ENCODE results near the gene C2orf76. TPM values are rescaled to one million over a fixed set of nuclear protein-coding genes. Genes with fewer than 3 reads are reported as not detected.

Gene C2orf76
- total and polyA plus RNA-seq, 2 experiments from 2014 or later: 3.0 to 26.2 TPM

GRCh38 chr2:119338826-119339561 is 27.6 kb downstream of the C2orf76 start:
- 89 to 90% methylated on average over 6 of the region's 6 CpGs for WGBS, 2 experiments (ENCODE audit: low coverage in 1 of 2, low lambda C conversion rate in 2 of 2, missing lambda C conversion rate in 2 of 2)
- in situ Hi-C loops (cut with MboI): no loop called here

GRCh38 chr2:119338272-119338671 is 28.4 kb downstream of the C2orf76 start:
- 94 to 95% methylated on average over 2 of the region's 2 CpGs for WGBS, 2 experiments (ENCODE audit: low coverage in 1 of 2, low lambda C conversion rate in 2 of 2, missing lambda C conversion rate in 2 of 2)
- Histone ChIP-seq H3K4me1 (ENCODE audit: insufficient read depth) (no peaks in the 10 kb centered on the region), H3K9me2 (ENCODE audit: insufficient read depth) (no peaks in the 10 kb centered on the region), H3K4me2 (ENCODE audit: unreplicated experiment) (no peak overlapping the region), H3K79me2 (ENCODE audit: insufficient read depth) (no peaks in the 10 kb centered on the region), H3K9me3 (ENCODE audit: low read depth) (no peaks in the 10 kb centered on the region), H3K27ac (no peak overlapping the region), H3K4me3 (no peak overlapping the region), H4K20me1 (ENCODE audit: insufficient read depth) (no peaks in the 10 kb centered on the region), H3K27me3 (replicated peaks; ENCODE audit: insufficient read depth) (no peaks in the 10 kb centered on the region), H2AFZ (no peak overlapping the region), H3F3A (ENCODE audit: insufficient read depth) (no peaks in the 10 kb centered on the region), H3K36me3 (ENCODE audit: low read depth) (no peaks in the 10 kb centered on the region), H3K9ac (no peak overlapping the region)
- in situ Hi-C loops (cut with MboI): no loop called here
- DNase-seq: no peak
- TF ChIP-seq EZH2phosphoT487 (IDR thresholded peaks at IDR 0.05; ENCODE audit: insufficient read depth, low read depth): no peak
- no peak for TF ChIP-seq EZH2 (IDR thresholded peaks at IDR 0.05; ENCODE audit: insufficient read depth, poor library complexity, severe bottlenecking)

More at GRCh38 chr2:119338826-119339561, 27.6 kb downstream of the C2orf76 start:
- TF ChIP-seq EZH2phosphoT487 (IDR thresholded peaks at IDR 0.05; ENCODE audit: insufficient read depth, low read depth) (no peak), EZH2 (IDR thresholded peaks at IDR 0.05; ENCODE audit: insufficient read depth, poor library complexity, severe bottlenecking) (no peak)
- no peaks in the 10 kb centered on the region for H3F3A ChIP-seq (ENCODE audit: insufficient read depth)
- no peaks in the 10 kb centered on the region for H3K9me3 ChIP-seq (ENCODE audit: low read depth)
- H3K4me2 ChIP-seq (ENCODE audit: unreplicated experiment): no peak overlapping the region
- no peaks in the 10 kb centered on the region for H3K4me1 ChIP-seq (ENCODE audit: insufficient read depth)
- H3K4me3 ChIP-seq: no peak overlapping the region
- H3K36me3 ChIP-seq (ENCODE audit: low read depth): no peaks in the 10 kb centered on the region
- no peak overlapping the region for H2AFZ ChIP-seq
- H3K9ac ChIP-seq: no peak overlapping the region
- no peaks in the 10 kb centered on the region for H3K9me2 ChIP-seq (ENCODE audit: insufficient read depth)
- H3K27me3 ChIP-seq (replicated peaks; ENCODE audit: insufficient read depth): no peaks in the 10 kb centered on the region
- no peak overlapping the region for H3K27ac ChIP-seq
- no peak for DNase-seq
- no peaks in the 10 kb centered on the region for H4K20me1 ChIP-seq (ENCODE audit: insufficient read depth)
- no peaks in the 10 kb centered on the region for H3K79me2 ChIP-seq (ENCODE audit: insufficient read depth)

- Histone ChIP-seq H3K4me3 (no peak overlapping the region), H3F3A (ENCODE audit: insufficient read depth) (no peaks in the 10 kb centered on the region), H3K9me2 (ENCODE audit: insufficient read depth) (no peaks in the 10 kb centered on the region), H3K9ac (no peak overlapping the region), H2AFZ (no peak overlapping the region), H3K4me2 (ENCODE audit: unreplicated experiment) (no peak overlapping the region), H3K27ac (no peak overlapping the region), H3K4me1 (ENCODE audit: insufficient read depth) (no peaks in the 10 kb centered on the region), H3K27me3 (replicated peaks; ENCODE audit: insufficient read depth) (no peaks in the 10 kb centered on the region), H4K20me1 (ENCODE audit: insufficient read depth) (no peaks in the 10 kb centered on the region), H3K9me3 (ENCODE audit: low read depth) (no peaks in the 10 kb centered on the region), H3K36me3 (ENCODE audit: low read depth) (no peaks in the 10 kb centered on the region), H3K79me2 (ENCODE audit: insufficient read depth) (no peaks in the 10 kb centered on the region)
- in situ Hi-C loops (cut with MboI): no loop called here
- 44 to 57% methylated on average over 2 of the region's 2 CpGs for WGBS, 2 experiments (ENCODE audit: low coverage in 1 of 2, low lambda C conversion rate in 2 of 2, missing lambda C conversion rate in 2 of 2)
- DNase-seq: no peak
- TF ChIP-seq EZH2phosphoT487 (IDR thresholded peaks at IDR 0.05; ENCODE audit: insufficient read depth, low read depth): no peak
Measured at GRCh38 chr2:119337749-119338148, 28.9 kb downstream of the C2orf76 start.

GRCh38 chr2:119333833-119334232 is 32.8 kb downstream of the C2orf76 start:
- H3K79me2 ChIP-seq (ENCODE audit: insufficient read depth): no peaks in the 10 kb centered on the region
- H2AFZ ChIP-seq: no peak overlapping the region
- H3K4me3 ChIP-seq: no peak overlapping the region
- H3K9me3 ChIP-seq (ENCODE audit: low read depth): no peaks in the 10 kb centered on the region
- no peak overlapping the region for H3K4me2 ChIP-seq (ENCODE audit: unreplicated experiment)
- WGBS, 2 experiments (ENCODE audit: low coverage in 1 of 2, low lambda C conversion rate in 2 of 2, missing lambda C conversion rate in 2 of 2): 85 to 90% methylated on average over 2 of the region's 2 CpGs
- H3F3A ChIP-seq (ENCODE audit: insufficient read depth): no peaks in the 10 kb centered on the region
- in situ Hi-C loops (cut with MboI): no loop called here
- DNase-seq: no peak
- H3K27ac ChIP-seq: no peak overlapping the region
- no peaks in the 10 kb centered on the region for H3K36me3 ChIP-seq (ENCODE audit: low read depth)
- no peaks in the 10 kb centered on the region for H3K4me1 ChIP-seq (ENCODE audit: insufficient read depth)
- no peaks in the 10 kb centered on the region for H3K9me2 ChIP-seq (ENCODE audit: insufficient read depth)
- H3K27me3 ChIP-seq (replicated peaks; ENCODE audit: insufficient read depth): no peaks in the 10 kb centered on the region
- TF ChIP-seq EZH2phosphoT487 (IDR thresholded peaks at IDR 0.05; ENCODE audit: insufficient read depth, low read depth): no peak
- TF ChIP-seq EZH2 (IDR thresholded peaks at IDR 0.05; ENCODE audit: insufficient read depth, poor library complexity, severe bottlenecking): no peak
- H4K20me1 ChIP-seq (ENCODE audit: insufficient read depth): no peaks in the 10 kb centered on the region
- no peak overlapping the region for H3K9ac ChIP-seq
